ENCODE results near the gene SAFB2. TPM values are rescaled to one million over a fixed set of nuclear protein-coding genes. Genes with fewer than 3 reads are reported as not detected.

SAFB2 gene
- total and polyA plus RNA-seq, 2 of the 13 experiments (the other 11 are each of a cell fraction or from before 2014, with no cell fraction given) = 11.2 to 31.5 TPM

GRCh38 chr19:5622465-5623396 lies at the start of gene SAFB2, which contains the start of gene SAFB (continued):
- TF ChIP-seq ZBTB2 (CRISPR knock-in tag; IDR thresholded peaks at IDR 0.05; ENCODE audit: low read depth) (peak; percentile 60), MXI1 (IDR thresholded peaks at IDR 0.05; ENCODE audit: borderline replicate concordance, low read depth, low read length) (peak; percentile 90; the same call in 1 of the 3 replicates), CSRNP2 (CRISPR knock-in tag; conservative IDR thresholded peaks at IDR 0.05; ENCODE audit: low read depth) (no peak), ZFX (CRISPR knock-in tag; IDR thresholded peaks at IDR 0.05; ENCODE audit: low read depth) (peak; percentile 80), ZNF766 (CRISPR knock-in tag; IDR thresholded peaks at IDR 0.05; ENCODE audit: borderline replicate concordance) (peak; percentile 47; the same call in 1 of the 2 replicates), ZNF543 (CRISPR knock-in tag; IDR thresholded peaks at IDR 0.05) (peak; percentile 76), ZNF318 (CRISPR knock-in tag; IDR thresholded peaks at IDR 0.05) (no peak; the same call in 1 of the 2 replicates), RERE (CRISPR knock-in tag; IDR thresholded peaks at IDR 0.05; ENCODE audit: low read depth) (no peak), PHF5A (CRISPR knock-in tag; IDR thresholded peaks at IDR 0.05; ENCODE audit: low read depth, unreplicated experiment) (no peak), ZNF251 (CRISPR knock-in tag; IDR thresholded peaks at IDR 0.05) (no peak)
